22Rv1 (cell line): Measurements from ENCODE around the gene MSMP.

Source experiments
- ZFX ChIP-seq: fragments of 450-650 bp; IDR thresholded peaks from 2 replicates; pipeline ENCODE4 v1.6.1; 2017; ENCODE audit warnings: antibody characterized with exemption, borderline replicate concordance
- TF ChIP-seq, protein P1 (sequence below): fragments of 450-650 bp; IDR thresholded peaks from 2 replicates; pipeline ENCODE4 v1.5.1; 2017; ENCODE audit warnings: mild to moderate bottlenecking

DNA sequence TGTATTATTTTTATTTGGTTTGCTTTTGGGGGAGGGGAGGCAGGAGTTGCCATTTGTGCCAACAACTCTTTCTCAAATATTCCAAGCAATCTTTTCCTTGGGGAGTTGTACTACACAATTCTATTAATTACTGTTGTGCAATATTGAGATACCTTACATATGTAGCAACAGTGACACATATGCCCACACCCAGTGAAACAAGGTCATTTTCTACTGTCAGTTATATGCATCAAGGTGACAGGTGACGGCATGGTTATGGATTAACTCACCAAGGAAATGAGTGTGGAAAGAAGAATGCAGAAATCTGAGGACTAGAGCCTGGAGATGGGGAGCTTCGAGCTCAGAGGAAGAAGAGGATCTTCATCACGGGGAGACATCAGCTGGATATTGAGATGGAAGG, 17.9 kb upstream of the MSMP start:
- TF ChIP-seq, protein P1, sequence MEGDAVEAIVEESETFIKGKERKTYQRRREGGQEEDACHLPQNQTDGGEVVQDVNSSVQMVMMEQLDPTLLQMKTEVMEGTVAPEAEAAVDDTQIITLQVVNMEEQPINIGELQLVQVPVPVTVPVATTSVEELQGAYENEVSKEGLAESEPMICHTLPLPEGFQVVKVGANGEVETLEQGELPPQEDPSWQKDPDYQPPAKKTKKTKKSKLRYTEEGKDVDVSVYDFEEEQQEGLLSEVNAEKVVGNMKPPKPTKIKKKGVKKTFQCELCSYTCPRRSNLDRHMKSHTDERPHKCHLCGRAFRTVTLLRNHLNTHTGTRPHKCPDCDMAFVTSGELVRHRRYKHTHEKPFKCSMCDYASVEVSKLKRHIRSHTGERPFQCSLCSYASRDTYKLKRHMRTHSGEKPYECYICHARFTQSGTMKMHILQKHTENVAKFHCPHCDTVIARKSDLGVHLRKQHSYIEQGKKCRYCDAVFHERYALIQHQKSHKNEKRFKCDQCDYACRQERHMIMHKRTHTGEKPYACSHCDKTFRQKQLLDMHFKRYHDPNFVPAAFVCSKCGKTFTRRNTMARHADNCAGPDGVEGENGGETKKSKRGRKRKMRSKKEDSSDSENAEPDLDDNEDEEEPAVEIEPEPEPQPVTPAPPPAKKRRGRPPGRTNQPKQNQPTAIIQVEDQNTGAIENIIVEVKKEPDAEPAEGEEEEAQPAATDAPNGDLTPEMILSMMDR: no peak
- no peak for TF ChIP-seq ZFX
